GM03348 (cell line): ENCODE data around the gene FKBP7.
A peak's percentile ranks its signal among the peaks of the same experiment; 100 is the strongest.
"Not testable (repeated sequence)": the region's sequence is repeated elsewhere in the genome, so short reads cannot be mapped to it uniquely, and the experiment has no call there.

ENCODE experiments used
- DNase-seq: peaks from one replicate; pipeline ENCODE4 v3.0.0; 2012; ENCODE audit warnings: low spot score

Gene FKBP7

GRCh38 chr2:178449700-178450523 lies 28.5 kb downstream of the FKBP7 start:
- DNase-seq = peak; percentile 9

DNA sequence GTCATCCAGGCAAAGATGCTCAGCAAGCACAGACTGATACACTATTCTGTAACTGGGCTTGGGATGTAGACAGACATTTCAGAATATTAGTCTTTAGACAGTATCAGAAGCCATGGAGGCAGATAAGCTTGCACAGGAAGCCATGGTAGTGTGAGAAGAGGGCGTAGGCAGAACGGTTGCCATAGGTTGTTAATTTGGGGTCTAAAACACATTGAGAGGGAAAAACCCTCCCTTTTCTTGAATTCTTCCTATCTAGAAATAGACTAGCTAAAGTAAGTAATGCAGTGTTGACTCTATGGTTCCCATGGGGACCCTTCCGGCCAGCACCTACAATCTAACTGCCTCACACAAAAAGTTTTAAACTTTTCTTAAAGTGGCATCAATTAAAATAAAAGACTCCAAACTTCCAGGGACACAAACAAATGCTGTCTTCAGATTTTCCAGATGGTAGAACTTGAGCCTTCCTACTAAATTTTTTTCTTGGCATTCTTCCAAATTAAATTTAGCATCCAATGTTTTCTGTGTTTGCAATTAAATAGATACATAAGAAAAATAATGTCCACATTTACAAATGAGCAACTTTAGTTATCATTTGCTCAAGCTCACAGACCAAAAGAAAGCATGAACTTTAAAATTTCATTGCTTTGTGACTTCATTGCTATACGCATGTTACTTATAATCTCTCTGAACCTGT lies 29.3 kb downstream of the FKBP7 start:
- DNase-seq = no peak

DNA sequence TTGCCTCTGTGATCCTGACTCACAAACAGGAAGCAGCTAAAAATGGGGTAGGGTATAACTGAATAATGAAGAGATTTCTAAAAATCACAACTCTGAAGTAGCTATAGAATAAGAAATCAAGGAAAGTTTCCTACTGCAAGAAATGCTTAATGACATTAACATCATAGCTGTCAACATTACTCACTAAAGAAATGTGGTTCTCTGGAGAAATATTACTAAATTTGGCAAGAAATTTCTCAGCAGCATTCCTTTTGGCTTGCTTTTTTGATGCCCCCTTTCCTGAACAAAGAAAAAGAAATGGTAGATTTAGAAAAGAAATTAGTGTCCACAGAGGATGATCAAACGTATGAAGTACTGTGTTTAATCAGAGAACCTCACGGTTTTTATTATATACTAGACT lies 37.0 kb downstream of the FKBP7 start:
- no peak for DNase-seq

DNA sequence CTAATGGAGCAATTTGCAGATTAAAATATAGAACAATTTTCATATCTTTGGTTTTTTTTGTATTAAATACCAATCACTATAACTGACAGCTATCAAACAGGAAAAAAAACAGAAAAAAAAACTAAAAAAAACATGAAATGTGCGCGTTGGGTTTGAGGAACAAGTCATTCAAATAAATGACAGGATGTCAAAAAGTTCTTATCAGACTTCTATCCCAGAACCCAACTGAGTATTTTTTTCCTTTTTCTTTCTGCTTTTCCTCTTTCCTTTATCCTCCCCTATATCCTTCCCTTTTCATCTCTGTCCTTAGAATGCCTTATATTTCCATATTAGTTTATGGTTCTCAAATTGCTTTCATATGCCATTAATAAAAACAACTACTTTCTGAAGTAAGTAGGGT lies 41.7 kb downstream of the FKBP7 start:
- DNase-seq = no peak

- DNase-seq = no peak
Observed at GRCh38 chr2:178429336-178429735, 49.1 kb downstream of the FKBP7 start.

GRCh38 chr2:178428396-178428806 lies 50.0 kb downstream of the FKBP7 start:
- no peak for DNase-seq

GRCh38 chr2:178427458-178427857 lies 50.9 kb downstream of the FKBP7 start:
- no peak for DNase-seq

- DNase-seq = no peak
Observed at GRCh38 chr2:178426388-178426787, 52.0 kb downstream of the FKBP7 start.

GRCh38 chr2:178425255-178425827 lies 53.1 kb downstream of the FKBP7 start:
- no peak for DNase-seq

DNA sequence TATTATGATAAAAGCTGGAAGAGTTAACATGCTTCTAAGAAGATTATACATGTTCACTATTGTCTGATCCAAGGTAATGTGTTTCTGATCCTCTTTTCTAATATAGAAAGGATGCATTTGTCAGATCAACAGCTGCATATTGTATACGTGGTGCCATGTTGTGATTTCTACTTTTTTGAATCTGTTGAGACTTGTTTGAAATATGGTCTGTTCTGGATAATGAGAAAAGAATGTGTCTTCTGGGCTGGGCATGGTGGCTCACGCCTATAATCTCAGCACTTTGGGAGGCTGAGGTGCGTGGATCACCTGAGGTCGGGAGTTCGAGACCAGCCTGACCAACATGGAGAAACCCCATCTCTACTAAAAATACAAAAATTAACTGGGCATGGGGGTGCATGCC lies 54.7 kb downstream of the FKBP7 start:
- DNase-seq = not testable (repeated sequence)

GRCh38 chr2:178422097-178422496 lies 56.3 kb downstream of the FKBP7 start:
- DNase-seq = no peak

DNA sequence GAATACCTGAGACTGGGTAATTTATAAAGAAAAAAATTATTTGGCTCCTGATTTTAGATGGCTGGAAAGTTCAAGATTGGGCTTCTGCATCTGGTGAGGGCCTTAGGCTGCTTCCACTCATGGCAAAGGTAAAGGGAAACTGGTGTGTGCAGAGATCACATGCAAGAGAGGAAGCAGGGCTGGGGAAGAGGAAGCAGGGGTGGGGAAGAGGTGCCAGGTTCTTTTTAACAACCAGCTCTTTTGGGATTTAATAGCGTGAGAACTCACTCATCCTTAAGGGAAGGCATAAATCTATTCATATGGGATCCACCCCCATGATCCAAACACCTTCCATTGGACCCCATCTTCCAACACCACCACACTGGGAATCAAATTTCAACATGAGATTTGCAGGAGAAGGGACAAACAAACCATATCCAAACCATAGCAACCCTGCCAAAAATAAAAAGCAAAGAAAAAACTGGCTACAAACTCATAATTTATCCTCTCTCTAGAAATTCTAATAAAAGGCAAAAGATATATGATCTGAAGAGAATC lies 57.9 kb downstream of the FKBP7 start:
- no peak for DNase-seq

DNA sequence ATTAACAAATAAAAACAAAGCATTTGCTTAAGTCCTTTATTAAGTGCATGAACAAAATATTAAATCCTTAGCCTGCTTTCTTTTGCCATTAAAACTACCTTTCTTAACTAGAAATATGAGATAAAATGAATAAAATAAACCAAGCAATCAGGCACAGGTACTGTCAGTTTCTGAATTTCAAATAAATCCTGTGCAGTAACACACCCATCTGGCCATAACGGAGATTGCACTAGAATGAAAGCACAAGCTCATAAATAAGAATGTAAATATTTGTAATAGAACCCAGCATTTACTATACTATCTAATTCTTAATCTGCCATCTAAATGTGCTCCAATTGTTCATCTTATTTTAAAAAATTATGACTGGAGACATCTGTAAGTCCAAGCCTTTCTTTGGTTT lies 59.3 kb downstream of the FKBP7 start:
- DNase-seq = no peak

GRCh38 chr2:178418426-178418825 lies 60.0 kb downstream of the FKBP7 start:
- DNase-seq = no peak

GRCh38 chr2:178417916-178418315 lies 60.5 kb downstream of the FKBP7 start:
- no peak for DNase-seq

GRCh38 chr2:178415979-178416378 lies 62.4 kb downstream of the FKBP7 start:
- DNase-seq = no peak

DNA sequence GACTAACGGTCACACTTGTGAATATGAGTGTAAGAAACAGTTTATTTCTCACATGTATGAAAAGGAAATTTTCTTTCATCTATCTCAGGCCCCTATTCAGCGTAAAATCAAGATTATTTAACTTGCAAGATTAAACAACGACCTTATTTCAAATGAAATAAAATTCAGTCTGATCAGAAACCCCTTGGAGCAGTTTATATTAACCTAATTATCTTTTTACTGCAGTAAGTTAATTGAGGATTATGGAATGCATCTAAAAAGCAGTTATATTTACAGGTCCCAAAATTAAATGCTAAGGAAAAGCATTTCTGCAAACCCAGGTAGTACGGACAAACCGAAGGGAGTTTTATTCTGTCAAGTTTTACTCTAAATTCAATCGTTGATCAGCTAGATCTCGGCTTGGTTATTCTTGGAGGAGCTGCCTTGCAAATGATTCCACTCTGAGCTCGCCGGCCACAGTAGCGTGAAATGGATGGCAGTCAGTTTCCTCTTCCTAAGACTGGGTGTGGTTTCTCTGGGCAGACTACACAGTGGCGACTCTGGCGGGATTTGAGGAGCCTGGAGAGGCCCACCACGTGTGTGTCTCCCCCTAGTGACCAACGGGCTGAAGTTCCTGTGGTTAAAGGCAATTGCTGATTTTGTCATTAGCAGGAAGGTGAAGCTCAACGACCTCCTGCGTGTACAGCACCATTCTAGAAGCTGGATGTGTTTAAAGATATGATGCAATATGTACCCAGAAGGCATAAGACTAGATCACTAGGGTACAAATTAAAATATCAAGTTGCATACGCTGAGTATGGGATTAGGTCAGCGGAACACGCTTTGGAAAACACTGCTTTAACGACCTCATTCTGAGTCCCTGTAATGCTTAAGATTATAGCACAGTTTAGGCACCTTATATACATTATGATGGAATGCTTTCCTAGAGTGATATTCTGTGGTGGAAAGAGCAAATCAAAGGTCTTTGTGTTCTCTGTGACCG lies 63.8 kb downstream of the FKBP7 start:
- peak; percentile 89 for DNase-seq
